Neural cell (in vitro differentiated cells): ENCODE data around the gene PER1. TPM values are rescaled to one million over a fixed set of nuclear protein-coding genes. Genes with fewer than 3 reads are reported as not detected.

Source experiments
- H2AFZ ChIP-seq: fragments of 200-600, 300-800 bp; sonication (generic), shearing (Covaris generic); 2 replicates; pipeline ENCODE4 v1.6.0; 2014; ENCODE audit warnings: low read depth, mild to moderate bottlenecking, antibody characterized with exemption, low read length, moderate library complexity
- H3F3A ChIP-seq: fragments of 200-600 bp; shearing (Covaris generic); 2 replicates; pipeline ENCODE4 v1.6.1; 2016; ENCODE audit warnings: mild to moderate bottlenecking, moderate library complexity, mixed read lengths, antibody characterized with exemption, low read length; ENCODE audit not compliant: insufficient read depth, poor library complexity, severe bottlenecking
- H3K27ac ChIP-seq: fragments of 200-600, 300-800 bp; sonication (generic), shearing (Covaris generic); 2 replicates; pipeline ENCODE4 v1.5.1; 2014; ENCODE audit warnings: mild to moderate bottlenecking, low read length, moderate library complexity
- H3K27me3 ChIP-seq: fragments of 300-800, 200-600 bp; sonication (generic), shearing (Covaris generic); 2 replicates; pipeline ENCODE4 v1.6.0; 2014; ENCODE audit warnings: mild to moderate bottlenecking, low read depth, low read length, moderate library complexity; ENCODE audit not compliant: insufficient read depth
- H3K36me3 ChIP-seq: fragments of 300-800, 200-600 bp; sonication (generic), shearing (Covaris generic); 2 replicates; pipeline ENCODE4 v1.5.1; 2014; ENCODE audit warnings: mild to moderate bottlenecking, antibody characterized with exemption, low read length, moderate library complexity; ENCODE audit not compliant: insufficient read depth
- H3K4me2 ChIP-seq: fragments of 300-800, 200-600 bp; sonication (generic), shearing (Covaris generic); 2 replicates; pipeline ENCODE4 v1.6.0; 2014; ENCODE audit warnings: mild to moderate bottlenecking, low read length
- H3K4me3 ChIP-seq: fragments of 300-800, 200-600 bp; sonication (generic), shearing (Covaris generic); 2 replicates; pipeline ENCODE4 v1.5.1; 2014; ENCODE audit warnings: mild to moderate bottlenecking, low read length, moderate library complexity
- H3K79me2 ChIP-seq: fragments of 200-600 bp; shearing (Covaris generic); replicated peaks from 2 replicates; pipeline ENCODE4 v1.6.0; 2014; ENCODE audit warnings: mild to moderate bottlenecking, low read length, moderate library complexity; ENCODE audit not compliant: insufficient read depth
- H3K9ac ChIP-seq: fragments of 300-800, 200-600 bp; sonication (generic), shearing (Covaris generic); 2 replicates; pipeline ENCODE4 v1.6.1; 2016; ENCODE audit warnings: mild to moderate bottlenecking, low read length, mixed read lengths
- H3K9me2 ChIP-seq: fragments of 200-600 bp; shearing (Covaris generic); 2 replicates; pipeline ENCODE4 v1.6.1; 2016; ENCODE audit warnings: mild to moderate bottlenecking, low read length, mixed read lengths; ENCODE audit not compliant: insufficient read depth
- H3K9me3 ChIP-seq: fragments of 200-600, 300-800 bp; sonication (generic), shearing (Covaris generic); 2 replicates; pipeline ENCODE4 v1.6.1; 2016; ENCODE audit warnings: mild to moderate bottlenecking, mixed run types, low read length, moderate library complexity, mixed read lengths
- H4K20me1 ChIP-seq: fragments of 200-600 bp; shearing (Covaris generic); 2 replicates; pipeline ENCODE4 v1.6.1; 2016; ENCODE audit warnings: mild to moderate bottlenecking, mixed run types; ENCODE audit not compliant: insufficient read depth
- EP300 ChIP-seq: fragments of 450-650 bp; conservative IDR thresholded peaks from 2 replicates; pipeline ENCODE4 v1.6.1; 2014; ENCODE audit warnings: antibody characterized with exemption, mild to moderate bottlenecking, moderate library complexity; ENCODE audit not compliant: poor library complexity, severe bottlenecking
- EZH2 ChIP-seq: fragments of 200-600, 300-800 bp; shearing (Covaris generic), sonication (generic); IDR thresholded peaks from 2 replicates; pipeline ENCODE4 v1.6.1; 2014; ENCODE audit warnings: antibody characterized with exemption, low read length, borderline replicate concordance, mild to moderate bottlenecking; ENCODE audit not compliant: insufficient read depth, poor library complexity, severe bottlenecking
- MXI1 ChIP-seq: fragments of 450-650 bp; conservative IDR thresholded peaks from 2 replicates; pipeline ENCODE4 v1.6.1; 2014; ENCODE audit warnings: antibody characterized with exemption, mild to moderate bottlenecking; ENCODE audit not compliant: poor library complexity, severe bottlenecking
- POLR2AphosphoS5 ChIP-seq: IDR thresholded peaks from 2 replicates; pipeline ENCODE4 v1.6.1; 2012
- RAD21 ChIP-seq: fragments of 450-650 bp; conservative IDR thresholded peaks from 2 replicates; pipeline ENCODE4 v1.6.1; 2014; ENCODE audit warnings: antibody characterized with exemption, mild to moderate bottlenecking, moderate library complexity
- SMC3 ChIP-seq: fragments of 450-650 bp; conservative IDR thresholded peaks from 2 replicates; pipeline ENCODE4 v1.6.1; 2014; ENCODE audit warnings: antibody characterized with exemption, mild to moderate bottlenecking, moderate library complexity; ENCODE audit not compliant: poor library complexity
- TAF1 ChIP-seq: IDR thresholded peaks from 2 replicates; pipeline ENCODE4 v1.6.1; 2012; ENCODE audit warnings: low read depth
- polyA plus RNA-seq: library from polyadenylated mRNA; depleted of rRNA; stranded (reverse); fragments of >200 nt; gene quantifications from 2 replicates; pipeline ENCODE4 v1.2.3, GENCODE V29; 2014
- TF ChIP-seq, protein P1 (sequence below): IDR thresholded peaks from 2 replicates; pipeline ENCODE4 v1.6.1; 2012; ENCODE audit warnings: borderline replicate concordance
- TF ChIP-seq, protein P2 (sequence below): fragments of 450-650 bp; IDR thresholded peaks from 2 replicates; pipeline ENCODE4 v1.5.1; 2014; ENCODE audit warnings: antibody characterized with exemption, mild to moderate bottlenecking, moderate library complexity; ENCODE audit not compliant: poor library complexity, severe bottlenecking

PER1 gene
- polyA plus RNA-seq, 1 donor from 2014 or later = 1.9 TPM

DNA sequence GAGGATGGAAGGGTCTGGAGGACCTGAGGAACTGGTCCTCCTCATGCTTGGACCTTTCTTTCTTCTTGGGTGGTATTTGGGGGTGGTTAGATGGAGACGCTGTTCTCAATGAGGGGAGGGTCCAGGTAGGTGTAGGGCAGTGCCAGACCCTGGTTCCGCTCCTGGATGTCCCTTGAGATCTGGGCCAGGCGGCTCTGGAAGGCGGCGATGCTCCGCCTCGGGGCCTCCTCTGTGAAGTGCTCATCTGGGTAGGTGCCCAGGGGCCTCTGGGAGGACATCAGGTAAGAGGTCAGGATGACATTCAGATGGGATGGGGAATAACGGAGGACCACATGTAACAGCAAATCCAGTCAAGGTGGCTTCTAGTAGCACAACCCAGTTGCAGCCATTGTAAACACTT is 55.7 kb downstream of the PER1 start:
- Histone ChIP-seq H3K79me2 (no peaks in the 10 kb centered on the region), H3K9ac (no peak overlapping the region), H4K20me1 (no peaks in the 10 kb centered on the region), H3K36me3 (no peaks in the 10 kb centered on the region), H2AFZ (no peak overlapping the region), H3F3A (no peaks in the 10 kb centered on the region), H3K9me3 (no peaks in the 10 kb centered on the region), H3K9me2 (no peaks in the 10 kb centered on the region), H3K4me2 (no peak overlapping the region), H3K4me3 (no peak overlapping the region), H3K27ac (no peak overlapping the region), H3K27me3 (no peaks in the 10 kb centered on the region)
- TF ChIP-seq SMC3 (no peak), POLR2AphosphoS5 (no peak), RAD21 (no peak), EZH2 (no peak), EP300 (no peak), TAF1 (no peak), MXI1 (no peak)
- TF ChIP-seq, protein P1, sequence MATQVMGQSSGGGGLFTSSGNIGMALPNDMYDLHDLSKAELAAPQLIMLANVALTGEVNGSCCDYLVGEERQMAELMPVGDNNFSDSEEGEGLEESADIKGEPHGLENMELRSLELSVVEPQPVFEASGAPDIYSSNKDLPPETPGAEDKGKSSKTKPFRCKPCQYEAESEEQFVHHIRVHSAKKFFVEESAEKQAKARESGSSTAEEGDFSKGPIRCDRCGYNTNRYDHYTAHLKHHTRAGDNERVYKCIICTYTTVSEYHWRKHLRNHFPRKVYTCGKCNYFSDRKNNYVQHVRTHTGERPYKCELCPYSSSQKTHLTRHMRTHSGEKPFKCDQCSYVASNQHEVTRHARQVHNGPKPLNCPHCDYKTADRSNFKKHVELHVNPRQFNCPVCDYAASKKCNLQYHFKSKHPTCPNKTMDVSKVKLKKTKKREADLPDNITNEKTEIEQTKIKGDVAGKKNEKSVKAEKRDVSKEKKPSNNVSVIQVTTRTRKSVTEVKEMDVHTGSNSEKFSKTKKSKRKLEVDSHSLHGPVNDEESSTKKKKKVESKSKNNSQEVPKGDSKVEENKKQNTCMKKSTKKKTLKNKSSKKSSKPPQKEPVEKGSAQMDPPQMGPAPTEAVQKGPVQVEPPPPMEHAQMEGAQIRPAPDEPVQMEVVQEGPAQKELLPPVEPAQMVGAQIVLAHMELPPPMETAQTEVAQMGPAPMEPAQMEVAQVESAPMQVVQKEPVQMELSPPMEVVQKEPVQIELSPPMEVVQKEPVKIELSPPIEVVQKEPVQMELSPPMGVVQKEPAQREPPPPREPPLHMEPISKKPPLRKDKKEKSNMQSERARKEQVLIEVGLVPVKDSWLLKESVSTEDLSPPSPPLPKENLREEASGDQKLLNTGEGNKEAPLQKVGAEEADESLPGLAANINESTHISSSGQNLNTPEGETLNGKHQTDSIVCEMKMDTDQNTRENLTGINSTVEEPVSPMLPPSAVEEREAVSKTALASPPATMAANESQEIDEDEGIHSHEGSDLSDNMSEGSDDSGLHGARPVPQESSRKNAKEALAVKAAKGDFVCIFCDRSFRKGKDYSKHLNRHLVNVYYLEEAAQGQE = no peak
- TF ChIP-seq, protein P2, sequence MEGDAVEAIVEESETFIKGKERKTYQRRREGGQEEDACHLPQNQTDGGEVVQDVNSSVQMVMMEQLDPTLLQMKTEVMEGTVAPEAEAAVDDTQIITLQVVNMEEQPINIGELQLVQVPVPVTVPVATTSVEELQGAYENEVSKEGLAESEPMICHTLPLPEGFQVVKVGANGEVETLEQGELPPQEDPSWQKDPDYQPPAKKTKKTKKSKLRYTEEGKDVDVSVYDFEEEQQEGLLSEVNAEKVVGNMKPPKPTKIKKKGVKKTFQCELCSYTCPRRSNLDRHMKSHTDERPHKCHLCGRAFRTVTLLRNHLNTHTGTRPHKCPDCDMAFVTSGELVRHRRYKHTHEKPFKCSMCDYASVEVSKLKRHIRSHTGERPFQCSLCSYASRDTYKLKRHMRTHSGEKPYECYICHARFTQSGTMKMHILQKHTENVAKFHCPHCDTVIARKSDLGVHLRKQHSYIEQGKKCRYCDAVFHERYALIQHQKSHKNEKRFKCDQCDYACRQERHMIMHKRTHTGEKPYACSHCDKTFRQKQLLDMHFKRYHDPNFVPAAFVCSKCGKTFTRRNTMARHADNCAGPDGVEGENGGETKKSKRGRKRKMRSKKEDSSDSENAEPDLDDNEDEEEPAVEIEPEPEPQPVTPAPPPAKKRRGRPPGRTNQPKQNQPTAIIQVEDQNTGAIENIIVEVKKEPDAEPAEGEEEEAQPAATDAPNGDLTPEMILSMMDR = no peak

DNA sequence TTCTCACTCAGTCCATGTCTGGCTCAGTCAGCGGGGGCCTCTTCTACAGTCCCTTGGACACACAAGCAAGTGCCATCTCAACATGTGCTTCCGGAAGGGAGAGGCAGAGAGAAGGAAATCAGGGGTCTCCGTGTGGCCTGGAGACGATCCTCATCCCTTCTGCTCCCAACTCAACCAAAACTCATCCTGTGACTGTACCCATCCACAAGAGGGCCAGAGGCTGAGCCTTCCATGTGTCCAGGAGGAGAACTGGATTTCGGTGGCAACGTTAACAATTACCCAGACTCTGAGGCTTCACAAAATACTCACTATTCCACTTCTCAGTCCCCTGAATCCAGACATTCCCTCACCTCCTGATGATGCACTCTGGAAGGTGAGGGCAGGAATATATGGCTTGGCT is 56.8 kb downstream of the PER1 start:
- TF ChIP-seq, protein P1 = no peak
- TF ChIP-seq MXI1 (no peak), EZH2 (no peak), EP300 (no peak), POLR2AphosphoS5 (no peak), RAD21 (no peak), TAF1 (no peak), SMC3 (no peak)
- TF ChIP-seq, protein P2 = no peak
- H3K27me3 ChIP-seq = no peaks in the 10 kb centered on the region

More for the DNA sequence above, 56.8 kb downstream of the PER1 start:
- H3K4me3 ChIP-seq = no peak overlapping the region
- no peak overlapping the region for H3K4me2 ChIP-seq
- no peak overlapping the region for H2AFZ ChIP-seq
- H3K79me2 ChIP-seq = no peaks in the 10 kb centered on the region
- no peak overlapping the region for H3K27ac ChIP-seq
- no peaks in the 10 kb centered on the region for H3K9me2 ChIP-seq
- no peaks in the 10 kb centered on the region for H4K20me1 ChIP-seq
- no peaks in the 10 kb centered on the region for H3F3A ChIP-seq
- no peak overlapping the region for H3K9ac ChIP-seq
- H3K36me3 ChIP-seq = no peaks in the 10 kb centered on the region
- no peaks in the 10 kb centered on the region for H3K9me3 ChIP-seq
